Measurements from ENCODE around the gene TMEM37. TPM values are rescaled to one million over a fixed set of nuclear protein-coding genes. Genes with fewer than 3 reads are reported as not detected.

The TMEM37 gene
- polyA plus RNA-seq, 1 donor from 2014 or later, result not detected

GRCh38 chr2:119451336-119452050, 19.8 kb downstream of the TMEM37 start:
- Histone ChIP-seq H3K79me2 (replicated peaks; ENCODE audit: insufficient read depth, low read length) (no peaks in the 10 kb centered on the region), H3K36me3 (ENCODE audit: insufficient read depth, low read length) (no peaks in the 10 kb centered on the region), H3K9me3 (ENCODE audit: low read length) (no peaks in the 10 kb centered on the region), H4K20me1 (ENCODE audit: insufficient read depth) (no peaks in the 10 kb centered on the region), H3K9me2 (ENCODE audit: insufficient read depth, low read length) (no peaks in the 10 kb centered on the region), H3K27me3 (ENCODE audit: insufficient read depth, low read depth, low read length) (no peaks in the 10 kb centered on the region), H3K4me3 (ENCODE audit: low read length) (no peak overlapping the region), H2AFZ (ENCODE audit: low read depth, low read length) (no peak overlapping the region), H3K4me2 (ENCODE audit: low read length) (no peak overlapping the region), H3K27ac (ENCODE audit: low read length) (no peak overlapping the region), H3K9ac (ENCODE audit: low read length) (no peak overlapping the region), H3F3A (ENCODE audit: insufficient read depth, low read length, poor library complexity, severe bottlenecking) (no peaks in the 10 kb centered on the region)
- TF ChIP-seq RAD21 (conservative IDR thresholded peaks at IDR 0.05), result no peak
- TF ChIP-seq TAF1 (IDR thresholded peaks at IDR 0.05; ENCODE audit: low read depth), result no peak
- TF ChIP-seq, protein P1, sequence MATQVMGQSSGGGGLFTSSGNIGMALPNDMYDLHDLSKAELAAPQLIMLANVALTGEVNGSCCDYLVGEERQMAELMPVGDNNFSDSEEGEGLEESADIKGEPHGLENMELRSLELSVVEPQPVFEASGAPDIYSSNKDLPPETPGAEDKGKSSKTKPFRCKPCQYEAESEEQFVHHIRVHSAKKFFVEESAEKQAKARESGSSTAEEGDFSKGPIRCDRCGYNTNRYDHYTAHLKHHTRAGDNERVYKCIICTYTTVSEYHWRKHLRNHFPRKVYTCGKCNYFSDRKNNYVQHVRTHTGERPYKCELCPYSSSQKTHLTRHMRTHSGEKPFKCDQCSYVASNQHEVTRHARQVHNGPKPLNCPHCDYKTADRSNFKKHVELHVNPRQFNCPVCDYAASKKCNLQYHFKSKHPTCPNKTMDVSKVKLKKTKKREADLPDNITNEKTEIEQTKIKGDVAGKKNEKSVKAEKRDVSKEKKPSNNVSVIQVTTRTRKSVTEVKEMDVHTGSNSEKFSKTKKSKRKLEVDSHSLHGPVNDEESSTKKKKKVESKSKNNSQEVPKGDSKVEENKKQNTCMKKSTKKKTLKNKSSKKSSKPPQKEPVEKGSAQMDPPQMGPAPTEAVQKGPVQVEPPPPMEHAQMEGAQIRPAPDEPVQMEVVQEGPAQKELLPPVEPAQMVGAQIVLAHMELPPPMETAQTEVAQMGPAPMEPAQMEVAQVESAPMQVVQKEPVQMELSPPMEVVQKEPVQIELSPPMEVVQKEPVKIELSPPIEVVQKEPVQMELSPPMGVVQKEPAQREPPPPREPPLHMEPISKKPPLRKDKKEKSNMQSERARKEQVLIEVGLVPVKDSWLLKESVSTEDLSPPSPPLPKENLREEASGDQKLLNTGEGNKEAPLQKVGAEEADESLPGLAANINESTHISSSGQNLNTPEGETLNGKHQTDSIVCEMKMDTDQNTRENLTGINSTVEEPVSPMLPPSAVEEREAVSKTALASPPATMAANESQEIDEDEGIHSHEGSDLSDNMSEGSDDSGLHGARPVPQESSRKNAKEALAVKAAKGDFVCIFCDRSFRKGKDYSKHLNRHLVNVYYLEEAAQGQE (IDR thresholded peaks at IDR 0.05; ENCODE audit: borderline replicate concordance), result no peak
- no peak for TF ChIP-seq MXI1 (conservative IDR thresholded peaks at IDR 0.05; ENCODE audit: poor library complexity, severe bottlenecking)
- no peak for TF ChIP-seq EZH2 (IDR thresholded peaks at IDR 0.05; ENCODE audit: borderline replicate concordance, insufficient read depth, low read length, poor library complexity, severe bottlenecking)
- no peak for TF ChIP-seq EP300 (conservative IDR thresholded peaks at IDR 0.05; ENCODE audit: poor library complexity, severe bottlenecking)
- no peak for TF ChIP-seq CTCF (IDR thresholded peaks at IDR 0.05; ENCODE audit: poor library complexity, severe bottlenecking)
- TF ChIP-seq POLR2AphosphoS5 (IDR thresholded peaks at IDR 0.05), result no peak

DNA sequence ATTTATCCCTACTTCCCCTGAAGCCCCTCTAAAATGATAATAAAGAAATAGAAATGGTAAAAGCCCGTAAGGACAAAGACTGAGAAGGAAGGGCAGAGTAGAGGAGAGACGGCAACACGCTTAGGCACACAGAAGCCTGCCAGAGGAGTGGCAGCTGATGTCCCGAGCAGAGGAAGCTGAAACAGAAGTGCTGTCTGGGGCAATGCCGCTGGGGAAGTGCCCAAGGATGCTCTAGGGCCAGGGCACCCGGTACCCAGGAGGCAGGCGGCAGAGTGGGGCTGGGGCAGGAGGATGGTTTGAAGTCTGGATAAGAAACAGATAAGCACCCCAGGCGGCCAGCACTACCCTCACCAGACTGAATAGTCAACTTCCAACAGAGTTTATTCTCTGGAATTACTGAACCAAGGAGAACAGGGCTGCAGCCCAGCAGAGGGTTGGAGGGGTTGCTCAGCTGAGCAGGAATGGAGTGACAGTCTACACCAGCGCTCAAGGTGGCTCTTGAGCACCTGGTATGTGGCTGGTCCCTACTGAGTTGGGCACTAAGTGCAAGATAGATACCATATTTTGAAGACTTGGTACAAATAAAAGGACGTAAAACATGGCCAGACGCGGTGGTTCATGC, 22.4 kb downstream of the TMEM37 start:
- Histone ChIP-seq H3K27me3 (ENCODE audit: insufficient read depth, low read depth, low read length) (no peaks in the 10 kb centered on the region), H3F3A (ENCODE audit: insufficient read depth, low read length, poor library complexity, severe bottlenecking) (no peaks in the 10 kb centered on the region), H3K79me2 (replicated peaks; ENCODE audit: insufficient read depth, low read length) (no peaks in the 10 kb centered on the region), H3K9me2 (ENCODE audit: insufficient read depth, low read length) (no peaks in the 10 kb centered on the region), H3K4me2 (ENCODE audit: low read length) (no peak overlapping the region), H3K9ac (ENCODE audit: low read length) (no peak overlapping the region), H3K27ac (ENCODE audit: low read length) (no peak overlapping the region), H3K36me3 (ENCODE audit: insufficient read depth, low read length) (no peaks in the 10 kb centered on the region), H4K20me1 (ENCODE audit: insufficient read depth) (no peaks in the 10 kb centered on the region), H3K4me3 (ENCODE audit: low read length) (no peak overlapping the region), H2AFZ (ENCODE audit: low read depth, low read length) (no peak overlapping the region), H3K9me3 (ENCODE audit: low read length) (no peaks in the 10 kb centered on the region)
- TF ChIP-seq RAD21 (conservative IDR thresholded peaks at IDR 0.05), result no peak

All from neural cell (in vitro differentiated cells).